Activated T-cell treated with anti-CD3 and anti-CD28 coated beads, Interleukin-2, amount 50 U/mL, for 1 hour (primary cell): ENCODE data around the gene SALL2.
"Not testable (repeated sequence)": the region's sequence is repeated elsewhere in the genome, so short reads cannot be mapped to it uniquely, and the experiment has no call there.

Source experiments
- DNase-seq: peaks from one replicate; pipeline ENCODE4 v3.0.0-alpha.2; 2020

The SALL2 gene

DNA sequence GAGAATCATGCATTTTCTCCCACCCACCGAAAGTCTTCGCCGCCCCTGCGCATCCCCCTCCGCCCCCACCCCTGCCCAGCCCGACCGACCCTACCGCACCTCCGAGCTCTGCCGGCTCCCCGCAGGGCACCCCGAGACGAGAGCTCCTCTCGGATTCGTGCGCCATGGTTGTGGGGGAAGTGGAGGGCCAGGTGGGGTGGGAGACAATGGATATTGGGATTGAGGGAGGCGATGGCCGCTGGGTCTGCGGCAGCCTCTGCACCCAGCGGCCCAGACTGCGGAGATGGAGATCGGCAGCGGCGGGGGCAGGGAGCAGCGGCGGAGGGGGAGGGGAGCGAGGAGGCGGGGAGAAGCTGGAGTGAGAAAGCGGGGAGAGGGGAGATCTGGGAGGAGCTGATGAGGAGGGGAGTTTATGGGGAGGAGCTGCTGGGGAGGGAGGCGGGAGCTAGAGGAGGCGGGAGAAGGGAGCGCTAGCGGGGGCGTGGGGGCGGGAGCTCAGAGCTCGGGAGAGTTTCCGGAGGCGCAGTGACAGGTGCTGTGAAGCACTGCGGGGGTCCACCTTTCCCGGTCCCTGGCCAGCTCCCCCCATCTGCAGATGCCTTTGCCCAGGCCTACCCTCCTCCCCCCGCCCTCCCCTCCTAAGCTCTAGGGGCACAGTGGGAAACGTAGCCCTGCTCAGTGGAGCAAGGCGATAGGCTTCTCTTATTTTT is at the start of gene SALL2:
Gene SALL2 (minus strand): TSS at position 385 of the 710 bp plus-strand sequence. CDS start 219 bp downstream, at position 166.
- DNase-seq = peak; percentile 66

DNA sequence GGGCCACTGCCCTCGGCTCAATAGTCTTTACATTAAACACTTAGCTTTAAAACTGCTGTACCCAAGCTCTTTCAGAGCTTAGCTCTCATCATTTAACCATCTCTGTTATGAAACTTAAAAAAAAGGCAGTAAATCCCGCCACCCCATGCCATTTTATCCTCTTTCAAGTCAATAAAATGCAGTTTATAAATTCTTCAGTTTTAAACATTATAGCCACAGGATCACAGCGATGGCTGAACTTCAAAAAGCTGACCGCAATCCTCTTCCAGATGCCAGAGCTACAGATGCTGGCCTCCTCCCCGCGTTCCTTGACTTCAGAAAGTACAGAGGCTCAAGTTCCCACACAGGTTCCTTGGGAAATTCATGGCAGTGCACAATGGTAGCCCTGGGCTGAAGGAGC is 49.5 kb upstream of the SALL2 start:
- no peak for DNase-seq

DNA sequence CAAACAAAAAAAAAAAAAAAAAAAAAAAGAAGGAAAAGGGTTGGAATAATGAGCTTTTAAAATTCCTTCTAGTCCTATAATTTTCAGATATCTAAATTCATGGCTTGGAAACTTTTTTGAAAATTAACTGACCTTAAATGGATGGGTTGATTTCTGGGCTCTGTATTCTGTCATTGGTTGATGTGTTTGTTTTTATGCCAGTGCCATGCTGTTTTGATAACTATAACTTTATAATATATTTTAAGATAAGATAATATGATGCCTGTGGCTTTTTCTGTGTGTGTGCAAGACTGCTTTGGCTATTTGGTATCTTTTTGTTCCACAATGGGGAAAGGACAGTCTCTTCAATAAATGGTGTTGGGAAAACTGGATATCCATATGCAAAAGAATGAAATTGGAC is 46.5 kb upstream of the SALL2 start:
- DNase-seq = no peak

- no peak for DNase-seq
These were observed 32.6 kb upstream of the SALL2 start for GRCh38 chr14:21558703-21559170.

- peak; percentile 45 for DNase-seq
These were observed 31.1 kb upstream of the SALL2 start for GRCh38 chr14:21557084-21557901.

DNA sequence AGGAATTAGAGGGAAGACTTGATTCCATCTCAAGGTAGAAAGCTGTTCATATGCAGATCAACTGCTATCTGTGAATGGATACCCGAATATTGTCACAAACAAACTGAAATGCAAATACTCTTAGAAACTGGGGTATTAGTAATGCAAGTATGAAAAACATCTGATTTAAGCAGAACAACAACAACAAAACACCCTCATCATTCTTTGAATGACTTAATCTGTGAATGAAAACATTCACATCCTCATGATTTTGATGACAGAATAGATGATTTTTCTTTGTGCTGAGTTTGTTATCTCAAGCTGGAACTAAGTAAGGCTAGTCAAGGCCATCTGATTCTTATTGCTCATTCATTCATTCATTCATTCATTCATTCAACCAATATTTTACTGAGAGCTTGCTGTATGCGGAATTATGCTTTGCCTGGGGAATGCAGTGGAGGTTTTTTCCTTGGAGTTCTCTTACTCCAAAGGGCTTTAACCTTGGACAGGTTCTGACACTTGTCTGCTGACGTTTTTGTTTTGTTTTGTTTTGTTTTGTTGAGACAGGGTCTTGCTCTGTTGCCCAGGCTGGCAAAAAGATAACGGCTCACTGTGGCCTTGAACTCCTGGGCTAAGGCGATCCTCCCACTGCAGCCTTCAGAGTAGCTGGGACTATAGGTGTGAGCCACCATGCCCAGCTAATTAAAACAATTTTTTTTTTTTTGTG is 30.4 kb upstream of the SALL2 start:
- DNase-seq = no peak

GRCh38 chr14:21553266-21553665 is 27.1 kb upstream of the SALL2 start:
- DNase-seq = no peak

- not testable (repeated sequence) for DNase-seq
These were observed 18.4 kb upstream of the SALL2 start for GRCh38 chr14:21544588-21544987.

- DNase-seq = no peak
These were observed 17.8 kb upstream of the SALL2 start for GRCh38 chr14:21543963-21544362.

GRCh38 chr14:21543521-21543960 is 17.4 kb upstream of the SALL2 start:
- DNase-seq = no peak

DNA sequence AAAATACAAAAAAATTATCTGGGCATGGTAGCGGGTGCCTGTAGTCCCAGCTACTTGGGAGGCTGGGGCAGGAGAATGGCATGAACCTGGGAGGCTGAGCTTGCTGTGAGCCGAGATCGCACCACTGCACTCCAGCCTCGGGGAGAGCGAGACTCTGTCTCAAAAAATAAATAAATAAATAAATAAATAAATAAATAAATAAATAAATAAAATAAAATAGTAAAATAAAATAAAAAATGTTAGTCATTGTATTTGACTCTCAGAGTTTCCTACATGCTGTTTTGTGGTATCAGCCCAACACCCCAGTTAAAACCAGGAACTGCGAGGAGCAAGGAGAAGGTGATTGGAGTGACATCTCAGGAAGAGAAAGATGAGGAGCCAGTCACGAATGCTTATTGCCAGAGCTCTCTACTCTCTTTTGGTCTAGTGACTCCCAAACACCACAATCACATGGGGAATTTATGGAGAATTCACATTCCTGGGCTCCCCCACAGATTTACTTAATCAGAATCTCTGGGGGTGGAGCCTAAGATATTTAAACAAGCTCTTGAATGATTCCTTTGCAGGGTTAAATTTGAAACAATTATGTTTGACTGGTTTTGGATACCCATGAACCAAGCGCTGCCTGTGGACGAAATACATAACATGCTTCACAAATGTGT is 15.4 kb upstream of the SALL2 start:
- DNase-seq = no peak

DNA sequence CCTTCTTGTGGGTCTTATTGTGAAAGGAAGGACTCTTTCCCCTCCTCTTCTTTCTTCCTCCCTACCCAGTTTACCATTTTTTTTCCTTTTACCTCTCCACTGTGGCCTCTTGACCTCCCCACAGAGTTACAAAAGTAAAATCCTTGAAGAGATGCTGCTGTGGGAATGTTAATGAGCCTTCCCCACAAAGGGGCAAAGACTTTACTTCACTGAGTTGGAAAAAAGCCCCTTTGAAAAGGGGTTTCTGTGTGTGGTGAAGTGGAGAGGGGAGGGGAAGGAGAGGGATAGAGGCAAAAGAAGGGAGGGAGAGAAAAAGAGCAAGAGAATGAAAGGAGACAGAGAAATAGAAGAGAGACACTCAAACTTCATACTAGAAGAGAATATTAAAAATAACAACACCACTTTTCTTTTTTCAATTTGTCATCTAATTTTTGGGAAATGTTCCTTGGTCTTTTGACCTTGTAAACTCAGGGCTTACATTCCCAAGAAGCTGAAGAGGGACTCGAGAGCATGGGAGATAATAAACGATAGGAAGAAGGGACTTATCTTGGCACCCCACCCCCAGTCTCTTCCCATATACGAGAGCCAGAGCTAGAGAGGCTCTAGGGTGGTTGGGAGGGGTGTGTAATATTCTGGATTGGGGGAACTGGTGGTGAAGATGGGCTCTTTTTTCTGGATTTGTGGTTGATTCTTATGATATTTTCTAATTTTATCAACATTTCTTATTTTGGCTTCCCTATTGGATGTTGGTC is 13.2 kb upstream of the SALL2 start:
- DNase-seq = no peak

- DNase-seq = no peak
These were observed 10.9 kb upstream of the SALL2 start for GRCh38 chr14:21537090-21537424.

DNA sequence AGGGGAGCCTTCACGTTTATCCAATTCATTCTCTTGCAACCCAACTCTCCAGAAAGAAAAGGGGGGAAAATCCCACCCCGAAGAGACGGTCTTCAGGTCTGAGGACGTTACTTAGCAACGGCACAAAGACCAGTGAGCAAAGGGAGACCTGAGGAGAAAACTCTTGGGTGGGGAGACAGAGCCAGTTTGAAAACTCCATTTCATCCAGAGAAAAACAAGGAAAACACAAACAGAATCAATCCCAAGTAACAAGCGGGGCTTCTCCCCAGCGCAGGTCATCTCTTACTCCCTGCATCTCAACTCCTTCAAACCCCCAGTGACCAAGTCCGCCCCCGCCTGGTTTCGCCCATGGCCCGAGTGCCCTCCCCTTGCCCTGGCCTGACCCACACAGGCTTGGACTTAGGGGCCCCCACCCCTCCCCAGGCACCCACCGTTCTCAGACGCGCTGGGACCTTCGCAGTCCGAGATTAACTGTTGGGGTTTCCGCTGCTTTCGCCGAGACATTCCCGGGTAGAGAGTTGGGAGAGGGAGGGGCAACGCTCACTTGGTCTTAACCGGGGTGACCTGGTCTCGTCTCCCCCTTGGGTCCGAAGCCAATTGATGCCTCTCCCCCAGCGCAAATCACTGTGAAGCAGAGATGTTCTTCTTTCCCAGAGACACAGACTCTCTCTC is 10.4 kb upstream of the SALL2 start:
- DNase-seq = no peak

- no peak for DNase-seq
These were observed 9.6 kb upstream of the SALL2 start for GRCh38 chr14:21535545-21536417.

GRCh38 chr14:21534576-21534975 is 8.4 kb upstream of the SALL2 start:
- DNase-seq = no peak

GRCh38 chr14:21533294-21533693 is 7.1 kb upstream of the SALL2 start:
- DNase-seq = no peak

DNA sequence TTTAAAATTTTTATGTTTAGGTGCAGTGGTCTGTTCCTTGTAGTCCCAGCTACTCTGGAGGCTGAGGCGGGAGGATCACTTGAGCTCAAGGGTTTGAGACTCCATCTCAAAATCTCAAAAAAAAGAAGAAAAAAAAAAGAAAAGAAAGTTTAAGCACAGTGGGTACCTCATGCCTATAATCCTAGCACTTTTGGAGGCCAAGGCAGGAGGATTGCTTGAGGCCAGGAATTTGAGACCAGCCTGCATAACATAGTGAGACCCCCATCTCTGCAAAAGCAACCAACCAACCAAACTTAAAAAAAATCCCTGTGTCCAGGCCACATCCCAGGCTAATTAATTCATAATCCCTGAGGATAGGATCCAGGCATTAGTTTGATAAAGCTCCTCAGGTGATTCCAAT is 3.4 kb upstream of the SALL2 start:
- no peak for DNase-seq

- no peak for DNase-seq
These were observed 2.5 kb upstream of the SALL2 start for GRCh38 chr14:21528381-21529348.

DNA sequence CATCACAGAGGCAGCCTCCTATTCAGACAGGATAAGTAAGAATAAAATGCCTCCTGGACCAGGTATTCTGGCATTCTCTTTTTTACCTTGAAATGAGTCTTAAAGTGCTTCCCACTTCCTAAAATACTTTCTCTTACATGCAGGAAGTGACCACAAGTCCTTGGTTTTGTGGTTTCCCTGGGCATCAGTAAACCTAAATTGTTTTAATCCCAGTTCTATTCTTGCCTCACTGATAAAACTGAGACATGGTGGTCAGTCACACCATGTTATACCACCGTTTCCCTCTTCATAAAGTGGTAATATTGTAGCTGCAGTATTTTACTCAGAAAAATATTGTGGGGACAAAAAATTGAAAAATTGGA is 1.2 kb upstream of the SALL2 start:
- no peak for DNase-seq
